Fibroblast of skin of right biceps (primary cell): ENCODE data around the gene PLXNB1.
A peak's percentile ranks its signal among the peaks of the same experiment; 100 is the strongest.
"Not testable (repeated sequence)": the region's sequence is repeated elsewhere in the genome, so short reads cannot be mapped to it uniquely, and the experiment has no call there.

Experiments
- DNase-seq: peaks from one replicate; pipeline ENCODE4 v3.0.0-alpha.2; 2013

Gene PLXNB1

DNA sequence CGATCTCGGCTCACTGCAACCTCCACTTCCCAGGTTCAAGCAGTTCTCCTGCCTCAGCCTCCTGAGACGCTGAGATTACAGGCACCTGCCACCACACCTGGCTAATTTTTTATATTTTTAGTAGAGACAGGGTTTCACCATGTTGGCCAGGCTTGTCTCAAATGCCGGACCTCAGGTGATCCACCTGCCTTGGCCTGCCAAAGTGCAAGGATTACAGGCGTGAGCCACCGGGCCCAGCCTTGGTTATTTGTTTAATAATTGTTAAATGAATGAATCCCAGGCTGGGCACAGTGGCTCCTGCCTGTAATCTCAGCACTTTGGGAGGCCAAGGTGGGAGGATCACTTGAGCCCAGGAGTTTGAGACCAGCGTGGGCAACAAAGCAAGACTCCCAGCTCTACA, 31.9 kb upstream of the PLXNB1 start:
- not testable (repeated sequence) for DNase-seq

DNA sequence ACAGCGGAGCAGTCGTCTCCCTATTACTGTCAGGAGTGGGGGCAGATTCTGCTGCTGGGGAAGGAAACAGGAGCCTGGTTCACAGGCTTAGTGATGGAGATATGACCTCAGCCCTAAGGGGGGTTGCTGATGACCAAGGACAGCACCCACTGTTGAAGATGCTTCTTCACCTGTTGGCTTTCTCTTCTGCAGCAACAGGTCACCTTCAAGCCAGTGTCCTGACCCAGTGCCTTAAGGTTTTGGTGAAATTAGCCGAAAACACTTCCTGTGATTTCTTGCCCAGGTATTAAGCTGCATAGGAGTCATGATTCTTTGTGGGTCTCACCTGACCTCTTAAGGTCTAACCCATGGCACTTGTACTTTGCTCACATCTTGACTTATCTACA, 30.6 kb upstream of the PLXNB1 start:
- DNase-seq, result no peak

DNA sequence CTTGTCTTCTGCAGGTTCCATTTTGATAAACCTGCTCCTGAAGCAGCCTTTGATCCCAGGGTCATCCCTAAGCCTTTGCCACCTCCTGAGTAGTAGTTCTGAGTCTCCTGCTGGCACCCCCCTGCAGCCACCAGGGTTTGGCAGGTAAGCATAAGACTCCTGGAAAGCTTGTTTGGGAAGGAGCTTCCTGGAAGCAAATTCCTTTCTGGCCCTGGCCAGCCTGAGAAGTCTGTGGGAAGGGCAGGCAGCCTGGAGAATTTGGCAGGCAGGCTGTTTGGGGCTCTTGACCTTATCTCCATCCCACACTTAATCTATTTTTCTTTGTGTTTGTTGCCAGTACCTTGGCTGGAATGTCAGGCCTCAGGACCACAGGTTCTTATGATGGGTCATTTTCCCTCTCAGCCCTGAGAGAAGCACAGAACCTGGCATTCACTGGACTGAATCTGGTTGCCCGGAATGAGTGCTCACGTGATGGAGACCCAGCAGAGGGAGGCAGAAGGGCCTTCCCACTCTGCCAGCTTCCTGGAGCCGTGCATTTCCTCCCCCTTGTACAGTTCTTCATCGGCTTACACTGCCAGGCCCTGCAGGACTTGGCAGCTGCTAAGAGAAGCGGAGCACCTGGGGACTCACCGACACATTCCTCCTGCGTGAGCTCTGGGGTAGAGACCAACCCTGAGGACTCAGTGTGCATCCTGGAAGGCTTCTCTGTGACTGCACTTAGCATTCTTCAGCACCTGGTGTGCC, 30.1 kb upstream of the PLXNB1 start:
- no peak for DNase-seq

GRCh38 chr3:48459331-48459730, 29.4 kb upstream of the PLXNB1 start:
- no peak for DNase-seq

DNA sequence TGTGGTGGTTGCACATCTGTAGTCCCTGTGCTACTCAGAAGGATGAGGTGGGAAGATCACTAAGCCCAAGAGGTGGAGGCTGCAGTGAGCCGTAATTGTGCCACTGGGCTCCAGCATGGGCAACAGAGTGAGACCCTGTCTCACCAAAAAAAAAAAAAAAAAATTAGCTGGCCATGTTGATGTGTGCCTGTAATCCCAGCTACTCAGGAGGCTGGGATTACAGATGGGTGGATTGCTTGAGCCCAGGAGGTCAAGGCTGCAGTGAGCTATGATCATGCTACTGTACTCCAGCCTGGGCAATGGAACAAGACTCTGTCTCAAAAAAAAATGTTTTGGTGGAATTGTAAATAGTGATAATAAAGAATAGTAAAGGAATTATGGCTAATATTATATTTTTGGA, 26.6 kb upstream of the PLXNB1 start:
- no peak for DNase-seq

GRCh38 chr3:48451270-48451669, 21.4 kb upstream of the PLXNB1 start:
- no peak for DNase-seq

DNA sequence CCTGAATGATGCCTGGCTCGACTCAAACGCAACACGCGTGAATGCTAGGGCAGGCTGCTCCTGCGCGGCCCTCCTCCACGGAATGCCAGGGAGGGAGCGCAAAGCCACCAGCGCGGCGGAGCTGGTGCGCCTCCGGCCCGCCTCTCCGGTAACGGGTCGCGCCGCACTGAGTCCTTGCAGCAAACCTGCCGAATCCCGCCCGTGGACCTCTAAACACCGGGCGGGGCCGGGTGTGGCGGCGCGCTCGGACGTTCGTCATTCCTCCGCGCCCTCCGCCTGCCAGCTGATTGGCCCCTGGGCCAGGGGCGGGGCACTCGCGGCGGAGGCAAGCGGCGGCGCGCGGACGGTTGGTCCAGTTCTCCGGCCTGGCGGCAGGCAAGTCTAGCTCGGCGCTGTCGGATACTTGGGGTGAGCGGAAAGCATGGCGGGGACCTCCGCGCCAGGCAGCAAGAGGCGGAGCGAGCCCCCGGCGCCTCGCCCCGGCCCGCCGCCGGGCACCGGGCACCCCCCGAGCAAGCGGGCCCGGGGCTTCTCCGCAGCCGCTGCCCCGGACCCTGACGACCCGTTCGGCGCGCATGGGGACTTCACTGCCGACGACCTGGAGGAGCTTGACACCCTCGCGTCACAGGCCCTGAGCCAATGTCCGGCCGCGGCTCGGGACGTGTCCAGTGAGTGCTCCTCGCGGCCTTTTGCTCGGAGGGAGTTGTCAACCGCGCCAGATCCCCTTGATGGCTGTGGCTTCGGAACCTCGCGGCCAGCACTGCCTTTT, 16.7 kb upstream of the PLXNB1 start, which contains the start of gene ATRIP:
ATRIP (plus strand) TSS at position 313 of the 769 bp plus-strand sequence; CDS start at position 422, 109 bp downstream.
- DNase-seq, result peak; percentile 83

- DNase-seq, result no peak
Measured at GRCh38 chr3:48446043-48446424, 16.1 kb upstream of the PLXNB1 start.

- DNase-seq, result no peak
Measured at GRCh38 chr3:48445277-48445882, 15.5 kb upstream of the PLXNB1 start.

- no peak for DNase-seq
Measured at GRCh38 chr3:48441940-48442339, 12.1 kb upstream of the PLXNB1 start.

DNA sequence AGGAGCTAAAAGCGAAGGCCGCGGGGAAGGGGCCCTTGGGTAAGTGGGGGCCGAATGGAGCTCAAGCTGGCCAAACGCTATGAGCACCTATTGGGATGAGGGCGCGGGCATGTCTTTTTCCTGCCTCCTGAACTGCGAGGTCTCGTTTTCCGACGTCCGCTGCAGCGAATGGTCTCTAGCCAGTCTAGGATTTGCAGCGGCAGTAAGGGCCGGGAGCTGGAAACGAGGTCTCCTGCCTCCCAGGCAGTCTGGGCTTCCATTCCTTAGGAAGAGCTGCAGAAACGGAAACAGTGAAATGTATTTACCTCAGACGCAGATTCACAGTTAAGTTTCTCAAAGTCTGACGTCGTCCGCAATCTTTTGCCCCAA, 10.7 kb upstream of the PLXNB1 start:
- no peak for DNase-seq

GRCh38 chr3:48439820-48440589, 10.1 kb upstream of the PLXNB1 start, which contains the start of the genes CCDC51 and TMA7:
Gene CCDC51, minus strand, starts transcription at chr3:48440119. Its CDS starts 4,991 bp downstream, at chr3:48435128.
Gene TMA7, plus strand, starts transcription at chr3:48440257. Its CDS starts 40 bp downstream, at chr3:48440297.
- DNase-seq, result peak; percentile 95

- no peak for DNase-seq
Measured at GRCh38 chr3:48437812-48438211, 7.9 kb upstream of the PLXNB1 start.

- no peak for DNase-seq
Measured at GRCh38 chr3:48436855-48437254, 7.0 kb upstream of the PLXNB1 start.

DNA sequence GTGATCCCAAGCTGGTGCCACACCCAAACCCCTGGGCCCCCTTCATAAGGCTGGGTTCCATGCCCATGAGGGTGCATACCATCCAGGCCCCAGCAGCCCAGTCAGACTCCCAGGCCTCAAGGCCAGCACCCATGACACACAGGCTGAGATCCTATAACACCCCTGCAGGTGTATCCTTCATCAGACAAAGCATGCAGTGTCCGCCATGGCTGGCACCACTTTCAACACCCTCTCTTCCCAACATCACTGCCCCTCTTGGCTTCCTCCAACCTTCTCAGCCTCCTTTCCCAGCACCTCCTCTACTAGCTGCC, 6.5 kb upstream of the PLXNB1 start:
- no peak for DNase-seq

- peak; percentile 77 for DNase-seq
Measured at GRCh38 chr3:48435774-48436476, 6.0 kb upstream of the PLXNB1 start.

DNA sequence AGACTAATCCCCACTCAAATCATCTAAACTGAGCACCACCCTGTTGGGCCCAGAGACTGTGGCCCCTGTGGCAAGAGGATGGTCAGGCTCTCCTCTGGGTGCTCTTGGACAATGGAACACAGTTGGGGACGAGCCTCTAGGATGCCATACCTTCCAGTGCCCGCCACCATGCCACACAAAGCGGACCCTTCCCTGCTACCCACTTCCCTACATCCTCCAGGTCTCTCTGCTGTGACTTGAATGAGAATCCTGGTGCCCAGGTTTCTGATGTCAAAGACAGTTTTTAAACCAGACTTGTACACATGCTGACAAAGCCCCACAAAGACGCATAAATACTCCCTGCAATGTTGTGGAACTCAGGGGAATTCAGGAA, 5.3 kb upstream of the PLXNB1 start:
- DNase-seq, result no peak

DNA sequence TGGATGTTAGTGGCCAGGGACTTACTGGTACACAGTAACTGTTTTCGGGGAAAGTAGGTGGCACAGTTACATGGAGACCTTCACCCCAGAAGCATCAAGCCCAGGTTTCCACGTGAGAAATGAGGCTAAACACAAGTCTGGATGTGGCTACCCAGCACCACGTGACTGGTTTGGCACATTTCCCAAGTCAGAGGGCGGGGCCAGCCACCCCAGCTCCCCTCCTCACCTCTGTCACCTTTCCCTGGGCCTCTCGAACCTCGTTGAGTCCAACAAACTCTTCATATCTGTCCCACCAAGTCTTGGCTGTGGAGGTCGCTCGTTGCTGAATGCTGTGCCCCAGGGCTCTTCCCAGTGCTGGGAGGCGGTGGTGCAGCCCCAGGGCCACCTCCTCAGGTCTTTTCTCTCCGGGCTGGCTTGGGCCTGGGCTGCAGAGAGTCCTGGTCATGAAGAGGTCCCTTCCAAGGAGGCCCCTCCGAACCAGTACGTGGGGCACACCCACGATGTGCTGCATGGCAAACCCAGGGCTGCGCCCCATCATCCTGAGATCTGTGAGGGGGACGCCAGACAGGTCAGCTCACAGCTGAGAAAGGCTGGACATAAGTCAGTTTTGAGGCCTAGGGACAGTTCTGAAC, 4.8 kb upstream of the PLXNB1 start:
- DNase-seq, result no peak

DNA sequence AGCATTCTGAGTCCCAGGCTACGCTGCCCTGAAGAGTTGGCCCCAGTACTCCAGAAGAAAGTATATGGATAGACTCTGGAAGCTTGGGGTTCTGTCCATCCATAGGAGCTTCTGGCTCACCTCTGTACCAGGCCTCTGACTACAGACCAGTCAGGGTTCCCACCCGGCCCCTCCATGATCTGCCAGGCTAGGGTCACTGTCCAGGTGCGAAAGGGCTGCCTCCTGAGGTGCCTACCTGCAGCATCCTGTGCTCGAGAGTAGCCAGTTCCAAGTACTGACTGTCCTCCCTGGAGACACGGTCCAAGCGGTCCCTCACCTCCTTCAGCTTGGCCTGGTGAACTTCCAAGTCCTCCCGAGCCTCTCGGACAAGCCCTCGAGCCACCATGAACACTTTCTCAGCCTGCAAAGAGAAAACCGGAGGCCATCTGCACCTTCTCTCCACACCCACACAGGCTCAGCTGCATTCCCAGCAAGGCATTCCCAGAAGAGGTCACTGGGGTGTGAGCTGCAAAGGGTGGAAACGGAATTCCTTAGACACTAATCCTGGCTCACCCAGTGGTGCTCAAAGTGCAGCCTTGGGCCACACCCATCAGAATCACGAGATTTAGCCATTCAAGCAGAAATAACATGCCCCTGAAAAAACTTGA, 3.7 kb upstream of the PLXNB1 start:
- DNase-seq, result no peak

GRCh38 chr3:48432411-48433371, 2.8 kb upstream of the PLXNB1 start:
- DNase-seq, result no peak
